Activated CD4-positive, alpha-beta T cell treated with anti-CD3 and anti-CD28 coated beads for 36 hours (primary cell): ENCODE results near the gene RBMS3. TPM values are rescaled to one million over a fixed set of nuclear protein-coding genes. Genes with fewer than 3 reads are reported as not detected.

Source experiments
- ATAC-seq: fragments of 200-7000 bp; cut with Tn5 transposase; one replicate; pipeline ENCODE4 v1.10.0; 2021; ENCODE audit warnings: mild to moderate bottlenecking, moderate library complexity
- CTCF ChIA-PET: fragments of 350-600 bp; sonication (Branson Sonifier 250); formaldehyde crosslinking; loops from one replicate; lab custom pipeline; 2021; ENCODE audit warnings: antibody characterized with exemption; lab: Charles Lee
- POLR2A ChIA-PET: fragments of 350-600 bp; sonication (Branson Sonifier 250); formaldehyde crosslinking; loops from one replicate; lab custom pipeline; 2021; ENCODE audit warnings: antibody characterized with exemption, inconsistent platforms; lab: Charles Lee
- DNase-seq: peaks from one replicate; pipeline ENCODE4 v3.0.0-alpha.2; 2020
- H3K27ac Mint-ChIP-seq: one replicate; pipeline ENCODE4 v1.8.0; 2021; ENCODE audit warnings: mixed read lengths
- H3K27me3 Mint-ChIP-seq: one replicate; pipeline ENCODE4 v1.8.0; 2021; ENCODE audit warnings: mixed read lengths
- H3K36me3 Mint-ChIP-seq: one replicate; pipeline ENCODE4 v1.8.0; 2021; ENCODE audit warnings: low read depth, mixed read lengths
- H3K4me1 Mint-ChIP-seq: one replicate; pipeline ENCODE4 v1.8.0; 2021; ENCODE audit warnings: mixed read lengths
- H3K4me3 Mint-ChIP-seq: one replicate; pipeline ENCODE4 v1.8.0; 2021; ENCODE audit warnings: mild to moderate bottlenecking, moderate library complexity, mixed read lengths
- H3K9me3 Mint-ChIP-seq: one replicate; pipeline ENCODE4 v1.8.0; 2021; ENCODE audit warnings: low read depth, mixed read lengths
- intact Hi-C, 2 experiments: fragments of 100-400 bp; cut with DNase I in 1 of 2; cut with micrococcal nuclease in 1 of 2; formaldehyde crosslinking; loops; one replicate each; pipeline versions ENCODE4 v1.14.2 to v1.15.1; 2022 to 2024; cut with DNase I, micrococcal nuclease
- total RNA-seq, 2 experiments: library from RNA; stranded (reverse); gene quantifications; one replicate each; pipeline ENCODE4 v1.2.3, GENCODE V29; 2021

RBMS3 gene
- total RNA-seq, 2 experiments from 2014 or later = 1.5 to 2.0 TPM

GRCh38 chr3:29898171-29898965, 617.5 kb downstream of the RBMS3 start:
- DNase-seq (no peak), ATAC-seq (no peak)
- POLR2A ChIA-PET = no interaction called here
- intact Hi-C loops = no loop called here
- Mint-ChIP-seq H3K9me3 (no peaks in the 10 kb centered on the region), H3K27ac (no peak overlapping the region), H3K4me1 (no peaks in the 10 kb centered on the region), H3K4me3 (no peak overlapping the region), H3K27me3 (peaks cover 6% of the 10 kb centered on the region), H3K36me3 (no peaks in the 10 kb centered on the region)
- CTCF ChIA-PET = interaction anchor here (1.1 kb wide), 1 partner anchor 16 kb away, joined by 3 read pairs; no protein-coding TSS in a partner anchor

DNA sequence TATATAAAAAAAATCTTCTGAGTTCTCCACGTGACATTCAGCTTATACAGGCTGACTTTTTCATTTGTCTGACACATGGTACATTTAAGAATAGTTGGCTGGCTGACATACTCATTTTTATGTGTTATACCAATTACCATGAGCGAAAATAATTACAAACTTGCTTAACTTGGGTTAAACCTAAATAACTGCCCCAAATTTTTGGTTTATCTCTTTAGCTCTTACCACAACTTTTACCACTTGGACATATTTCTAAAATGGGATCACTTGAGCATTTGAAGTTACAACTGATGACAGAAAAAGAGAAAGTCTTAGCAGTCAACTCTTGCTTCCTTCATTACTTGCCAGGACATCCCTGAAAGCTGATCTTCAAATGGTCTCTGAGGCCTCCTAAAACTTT, 618.1 kb downstream of the RBMS3 start:
- Mint-ChIP-seq H3K27ac (no peak overlapping the region), H3K4me1 (no peaks in the 10 kb centered on the region), H3K36me3 (no peaks in the 10 kb centered on the region), H3K4me3 (no peak overlapping the region), H3K27me3 (peaks cover 4% of the 10 kb centered on the region), H3K9me3 (no peaks in the 10 kb centered on the region)
- DNase-seq (no peak), ATAC-seq (no peak)
- intact Hi-C loops = no loop called here
- ChIA-PET CTCF (interaction anchor here (1.1 kb wide), 1 partner anchor 16 kb away, joined by 3 read pairs; no protein-coding TSS in a partner anchor), POLR2A (no interaction called here)

DNA sequence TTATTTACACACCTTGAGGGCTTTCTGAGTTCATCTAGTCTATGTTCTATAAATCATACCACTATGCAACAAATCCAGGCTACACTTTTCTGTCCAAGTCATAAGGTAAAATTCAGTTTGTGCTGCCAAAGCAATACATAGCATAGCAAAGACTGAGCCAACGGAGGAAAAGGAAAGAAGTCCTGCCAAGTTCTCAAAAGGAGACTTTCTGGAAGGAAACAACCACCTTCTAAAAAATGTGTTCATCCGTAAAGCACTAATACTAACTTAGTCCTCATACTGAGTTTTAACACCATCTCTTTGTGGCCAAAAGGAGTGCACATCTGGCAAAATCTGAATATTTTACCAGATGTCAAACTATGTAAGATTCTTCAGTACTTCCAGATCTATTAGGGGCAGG, 620.2 kb downstream of the RBMS3 start:
- no peak for DNase-seq
- Mint-ChIP-seq H3K27ac (no peak overlapping the region), H3K9me3 (no peaks in the 10 kb centered on the region), H3K36me3 (no peaks in the 10 kb centered on the region), H3K4me1 (no peaks in the 10 kb centered on the region), H3K27me3 (peaks cover 3% of the 10 kb centered on the region), H3K4me3 (no peak overlapping the region)
- CTCF ChIA-PET = no interaction called here
- no peak for ATAC-seq
- intact Hi-C loops = no loop called here
- POLR2A ChIA-PET = no interaction called here

- DNase-seq (no peak), ATAC-seq (no peak)
- Mint-ChIP-seq H3K4me1 (no peaks in the 10 kb centered on the region), H3K9me3 (no peaks in the 10 kb centered on the region), H3K27ac (no peak overlapping the region), H3K36me3 (no peaks in the 10 kb centered on the region), H3K4me3 (no peak overlapping the region), H3K27me3 (peaks cover 2% of the 10 kb centered on the region)
- ChIA-PET CTCF (no interaction called here), POLR2A (no interaction called here)
- intact Hi-C loops = no loop called here
Measured at GRCh38 chr3:29903600-29903999, 622.7 kb downstream of the RBMS3 start.

DNA sequence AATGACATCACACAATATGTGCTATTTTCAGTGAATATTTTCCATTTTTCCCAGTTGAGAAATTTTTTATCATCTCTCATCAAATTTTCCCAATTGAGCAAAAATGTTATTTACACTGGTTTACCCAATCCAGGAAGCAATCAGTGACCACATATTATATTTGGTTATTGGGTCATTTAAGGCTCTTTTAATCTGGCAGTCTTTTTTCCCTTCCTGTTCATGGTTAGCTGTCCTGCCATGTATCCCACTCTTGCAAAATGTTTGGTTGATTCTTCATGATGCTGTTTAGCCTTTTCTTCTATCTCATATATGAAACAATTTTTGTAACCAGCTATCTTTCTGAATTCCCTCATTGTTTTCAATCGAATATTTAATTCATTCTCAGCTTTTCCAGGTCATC, 626.0 kb downstream of the RBMS3 start:
- no peak overlapping the region for H3K27ac Mint-ChIP-seq
- no peak for ATAC-seq
- H3K4me3 Mint-ChIP-seq = no peak overlapping the region
- no peaks in the 10 kb centered on the region for H3K36me3 Mint-ChIP-seq
- no peak for DNase-seq
- ChIA-PET POLR2A (no interaction called here), CTCF (no interaction called here)
- no peaks in the 10 kb centered on the region for H3K9me3 Mint-ChIP-seq
- H3K27me3 Mint-ChIP-seq = peaks cover 5% of the 10 kb centered on the region
- H3K4me1 Mint-ChIP-seq = no peaks in the 10 kb centered on the region
- intact Hi-C loops = no loop called here

GRCh38 chr3:29912600-29913288, 631.9 kb downstream of the RBMS3 start:
- intact Hi-C loops = no loop called here
- H3K9me3 Mint-ChIP-seq = no peaks in the 10 kb centered on the region
- H3K4me3 Mint-ChIP-seq = no peak overlapping the region
- no peaks in the 10 kb centered on the region for H3K4me1 Mint-ChIP-seq
- peaks cover 4% of the 10 kb centered on the region for H3K27me3 Mint-ChIP-seq
- H3K36me3 Mint-ChIP-seq = no peaks in the 10 kb centered on the region
- POLR2A ChIA-PET = no interaction called here
- no peak overlapping the region for H3K27ac Mint-ChIP-seq
- DNase-seq = no peak
- CTCF ChIA-PET = no interaction called here
- ATAC-seq = no peak

DNA sequence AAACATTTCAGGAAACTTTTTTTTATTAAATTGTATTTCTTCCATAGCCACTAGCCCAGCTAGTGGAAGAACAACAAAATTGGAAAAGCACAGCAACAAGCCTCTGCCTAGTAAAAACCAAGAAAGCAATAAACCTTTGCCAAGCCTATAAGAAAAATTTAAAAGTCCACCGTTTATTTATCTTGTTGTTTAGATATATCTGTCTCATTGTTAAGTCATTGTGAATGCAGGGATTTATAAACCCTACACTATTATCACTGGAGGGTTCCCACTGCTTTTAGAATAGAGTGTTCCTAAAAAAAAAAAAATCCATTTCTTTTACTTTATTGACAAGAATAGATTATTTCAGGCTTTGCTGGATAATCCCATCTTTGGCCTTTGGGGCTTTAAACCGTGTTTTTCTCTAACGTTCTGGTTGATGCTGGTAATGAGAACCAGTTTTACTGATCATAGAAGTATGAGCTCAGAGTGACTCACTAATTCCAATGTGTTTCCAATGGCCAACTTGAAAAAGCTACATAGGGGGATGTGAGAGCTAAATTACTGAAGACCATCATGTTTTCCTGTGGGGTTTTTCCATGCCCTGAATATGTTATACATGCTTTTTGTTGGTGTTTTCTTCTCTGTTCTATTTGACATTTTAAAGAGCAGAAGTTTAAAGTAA, 634.1 kb downstream of the RBMS3 start:
- Mint-ChIP-seq H3K4me3 (no peak overlapping the region), H3K27me3 (peaks cover 2% of the 10 kb centered on the region), H3K27ac (no peak overlapping the region), H3K9me3 (no peaks in the 10 kb centered on the region), H3K36me3 (no peaks in the 10 kb centered on the region), H3K4me1 (no peaks in the 10 kb centered on the region)
- ATAC-seq (no peak), DNase-seq (no peak)
- CTCF ChIA-PET = interaction anchor here (0.6 kb wide), 1 partner anchor 189 kb away, joined by 3 read pairs; no protein-coding TSS in a partner anchor
- POLR2A ChIA-PET = no interaction called here
- intact Hi-C loops = no loop called here

GRCh38 chr3:29919571-29919970, 638.7 kb downstream of the RBMS3 start:
- DNase-seq = no peak
- Mint-ChIP-seq H3K9me3 (no peaks in the 10 kb centered on the region), H3K36me3 (no peaks in the 10 kb centered on the region), H3K4me1 (no peaks in the 10 kb centered on the region), H3K27me3 (peaks cover 2% of the 10 kb centered on the region), H3K4me3 (no peak overlapping the region), H3K27ac (no peak overlapping the region)
- POLR2A ChIA-PET = no interaction called here
- ATAC-seq = no peak
- CTCF ChIA-PET = no interaction called here
- intact Hi-C loops = no loop called here

DNA sequence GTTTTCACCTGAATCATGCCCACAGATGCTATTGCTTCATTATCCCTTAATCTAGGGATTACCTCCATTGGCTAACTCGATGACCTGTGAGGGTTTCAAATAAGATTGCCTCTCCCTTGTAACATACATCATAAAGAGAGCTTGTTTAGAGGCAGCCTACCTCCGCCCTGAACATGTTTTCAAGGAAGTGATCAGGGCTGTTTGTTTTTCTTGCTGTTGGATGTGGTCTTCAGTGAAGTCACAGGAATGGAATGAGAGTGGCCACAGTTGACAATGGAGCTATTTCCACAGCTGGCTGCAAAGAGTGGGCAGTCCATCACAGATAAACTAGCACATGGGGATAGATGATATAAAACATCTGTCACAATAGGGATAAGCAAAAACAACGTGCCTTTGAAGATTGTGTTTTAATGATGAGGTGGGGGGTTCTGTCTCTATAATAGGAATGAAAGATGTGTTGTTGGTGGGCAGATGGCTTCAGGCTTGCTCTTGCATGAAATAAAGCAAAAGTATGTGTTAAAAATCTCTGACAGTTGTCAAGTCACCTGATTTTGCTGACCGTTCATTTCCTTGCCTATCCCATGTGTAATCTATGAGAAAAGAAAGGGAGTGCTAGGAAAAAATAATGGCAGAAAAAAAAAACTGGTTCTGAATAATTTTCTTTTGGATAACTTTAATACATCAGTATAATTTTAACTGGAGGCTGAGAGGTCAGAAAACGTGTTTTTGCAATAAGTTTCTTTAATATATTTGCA, 642.3 kb downstream of the RBMS3 start:
- H3K27me3 Mint-ChIP-seq = peaks cover 4% of the 10 kb centered on the region
- DNase-seq = no peak
- no peaks in the 10 kb centered on the region for H3K9me3 Mint-ChIP-seq
- ATAC-seq = no peak
- H3K36me3 Mint-ChIP-seq = no peaks in the 10 kb centered on the region
- POLR2A ChIA-PET = no interaction called here
- no peak overlapping the region for H3K4me3 Mint-ChIP-seq
- CTCF ChIA-PET = no interaction called here
- no peaks in the 10 kb centered on the region for H3K4me1 Mint-ChIP-seq
- H3K27ac Mint-ChIP-seq = no peak overlapping the region
- intact Hi-C loops = no loop called here

GRCh38 chr3:29924783-29925561, 644.1 kb downstream of the RBMS3 start:
- Mint-ChIP-seq H3K27ac (no peak overlapping the region), H3K9me3 (no peaks in the 10 kb centered on the region), H3K36me3 (no peaks in the 10 kb centered on the region), H3K4me3 (no peak overlapping the region), H3K4me1 (no peaks in the 10 kb centered on the region), H3K27me3 (peaks cover 4% of the 10 kb centered on the region)
- ChIA-PET POLR2A (no interaction called here), CTCF (no interaction called here)
- DNase-seq = no peak
- no peak for ATAC-seq
- intact Hi-C loops = no loop called here

GRCh38 chr3:29926378-29926777, 645.5 kb downstream of the RBMS3 start:
- CTCF ChIA-PET = no interaction called here
- ATAC-seq (no peak), DNase-seq (no peak)
- Mint-ChIP-seq H3K4me1 (no peaks in the 10 kb centered on the region), H3K9me3 (no peaks in the 10 kb centered on the region), H3K4me3 (no peak overlapping the region), H3K36me3 (no peaks in the 10 kb centered on the region), H3K27me3 (peaks cover 4% of the 10 kb centered on the region), H3K27ac (no peak overlapping the region)
- POLR2A ChIA-PET = no interaction called here
- intact Hi-C loops = no loop called here
